HG03064 (cell line): ENCODE measurements around the gene TEX26.
"Not testable (repeated sequence)": the region's sequence is repeated elsewhere in the genome, so short reads cannot be mapped to it uniquely, and the experiment has no call there.

ENCODE experiments used
- ATAC-seq: cut with Tn5 transposase; IDR thresholded peaks from one replicate; pipeline ENCODE4 v1.9.1; 2021; ENCODE audit warnings: low read depth; ENCODE audit not compliant: unreplicated experiment

The TEX26 gene

GRCh38 chr13:30918662-30919405, 13.6 kb upstream of the TEX26 start:
- no peak for ATAC-seq

- ATAC-seq: no peak
Measured at GRCh38 chr13:30920162-30920909, 12.1 kb upstream of the TEX26 start.

GRCh38 chr13:30923418-30923817, 9.0 kb upstream of the TEX26 start:
- ATAC-seq: no peak

DNA sequence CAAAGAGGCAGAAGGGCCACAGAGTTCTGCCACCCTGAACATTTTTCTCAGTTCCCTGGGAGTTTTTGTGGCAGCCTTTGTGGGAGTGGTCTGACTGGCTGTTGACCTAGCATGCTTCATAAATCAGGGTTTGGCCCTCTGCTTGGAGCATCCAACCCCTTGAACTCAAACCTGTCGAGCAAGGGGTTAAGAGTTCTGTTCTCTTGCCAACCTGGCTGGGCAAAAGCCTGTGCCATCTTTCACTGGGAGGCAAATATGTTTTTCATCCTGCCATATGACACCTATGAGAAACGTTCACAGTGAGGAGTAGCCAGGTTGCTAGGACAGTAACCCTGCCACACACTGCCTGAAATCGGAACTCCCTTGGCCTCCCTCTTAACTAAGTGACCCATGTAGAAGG, 7.7 kb upstream of the TEX26 start:
- ATAC-seq: no peak

DNA sequence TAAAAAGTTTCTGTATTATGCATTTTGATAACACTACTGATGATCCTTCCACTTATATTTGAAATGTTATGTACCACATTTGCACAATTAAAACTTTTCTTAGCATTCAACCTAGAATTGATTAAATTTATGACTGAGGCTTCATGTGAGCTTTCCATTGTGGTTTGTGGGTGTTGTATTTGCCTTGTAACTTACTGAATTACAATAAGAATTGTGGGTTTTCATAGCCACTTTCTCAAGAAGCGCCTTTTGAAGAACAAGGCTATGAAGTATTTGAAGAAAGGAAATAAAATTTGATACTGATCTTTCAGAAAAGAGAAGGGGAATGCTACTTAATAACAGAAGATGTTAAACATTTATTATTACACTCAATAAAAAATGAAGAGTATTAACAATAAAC, 7.0 kb upstream of the TEX26 start:
- no peak for ATAC-seq

DNA sequence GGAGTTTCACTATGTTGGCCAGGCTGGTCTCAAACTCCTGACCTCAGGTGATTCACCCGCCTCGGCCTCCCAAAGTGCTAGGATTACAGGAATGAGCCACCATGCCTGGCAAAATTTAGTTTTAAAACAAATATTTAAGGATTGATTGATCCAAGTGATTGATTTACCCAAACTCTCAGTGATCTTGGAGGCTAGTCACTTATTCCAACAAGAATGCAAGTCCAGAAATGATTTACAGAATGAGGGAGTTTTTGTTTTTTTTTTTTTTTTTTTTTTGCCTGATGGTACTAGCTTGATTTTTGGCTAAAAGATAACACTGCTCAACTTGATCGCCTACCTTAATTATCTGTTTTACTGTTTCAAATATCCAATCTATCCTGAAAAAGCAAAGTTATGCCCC, 5.7 kb upstream of the TEX26 start:
- ATAC-seq: no peak

DNA sequence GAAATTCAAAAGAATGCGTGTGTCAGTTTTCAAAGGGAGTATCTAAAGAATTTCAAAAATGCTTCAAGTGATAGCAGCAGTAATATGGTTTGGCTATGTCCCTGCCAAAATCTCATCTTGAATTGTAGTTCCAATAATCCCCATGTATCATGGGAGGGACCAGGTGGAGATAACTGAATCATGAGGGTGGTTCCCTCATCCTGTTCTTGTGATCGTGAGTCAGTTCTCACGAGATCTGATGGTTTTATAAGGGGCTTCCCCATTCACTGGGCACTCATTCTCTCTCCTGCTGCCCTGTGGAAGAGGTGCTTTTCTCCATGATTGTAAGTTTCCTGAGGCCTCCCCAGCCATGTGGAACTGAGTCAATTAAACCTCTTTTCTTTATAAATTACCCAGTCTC, 5.3 kb upstream of the TEX26 start:
- not testable (repeated sequence) for ATAC-seq

GRCh38 chr13:30927595-30927994, 4.9 kb upstream of the TEX26 start:
- no peak for ATAC-seq

DNA sequence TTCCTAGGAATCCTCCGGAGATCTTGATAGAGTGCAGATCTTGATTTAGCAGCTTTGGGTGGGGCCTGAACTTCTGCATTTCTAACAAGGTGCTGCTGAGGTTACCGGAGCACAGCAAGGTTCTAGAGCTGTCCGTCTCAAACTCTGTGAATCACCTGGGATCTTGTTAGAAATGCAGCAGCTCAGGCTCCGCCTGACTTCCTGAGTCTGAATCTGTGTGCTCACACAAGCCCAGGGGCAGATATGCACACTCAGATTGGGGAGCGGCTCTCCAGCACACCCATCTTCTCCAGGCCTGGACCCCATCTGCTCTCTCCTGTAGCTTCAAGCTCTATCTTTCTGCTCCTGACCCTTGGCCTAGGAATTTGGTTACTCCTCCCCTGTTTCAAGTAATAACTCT, 3.5 kb upstream of the TEX26 start:
- ATAC-seq: no peak

DNA sequence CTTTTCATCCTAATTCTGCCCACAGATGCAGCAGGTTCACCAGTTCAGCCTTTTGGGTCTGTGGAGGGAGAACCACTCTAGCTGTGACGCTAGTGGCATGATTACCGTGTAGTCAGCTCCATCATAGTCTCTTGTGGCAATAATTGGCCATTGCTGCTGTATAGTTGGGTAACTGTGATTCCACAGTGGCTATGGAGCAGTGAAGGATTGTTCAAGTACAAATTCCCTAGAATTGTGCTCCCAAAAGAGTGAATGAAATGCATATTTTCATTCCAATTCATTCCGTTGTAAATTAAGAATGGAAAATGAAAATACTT, 856 bp downstream of the TEX26 start:
- ATAC-seq: no peak

DNA sequence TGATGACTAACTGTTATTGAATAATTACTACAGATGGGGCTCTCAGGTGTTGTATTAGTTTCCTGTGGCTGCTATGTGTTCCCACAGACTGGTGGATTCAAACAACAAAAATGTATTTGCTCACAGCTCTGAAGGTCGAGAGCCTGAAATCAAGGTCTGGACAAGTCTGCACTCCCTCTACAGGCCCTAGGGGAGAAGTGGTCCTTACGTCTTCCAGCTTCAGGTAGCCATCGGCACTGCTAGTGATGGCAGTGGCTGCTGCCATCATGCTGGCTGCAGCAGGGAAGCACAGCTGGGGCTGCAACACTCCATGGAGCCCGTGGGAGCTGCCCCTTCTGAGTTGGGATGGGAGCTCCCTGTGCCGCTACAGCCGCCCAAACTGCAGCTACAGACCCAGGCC, 1.9 kb downstream of the TEX26 start:
- ATAC-seq: no peak

DNA sequence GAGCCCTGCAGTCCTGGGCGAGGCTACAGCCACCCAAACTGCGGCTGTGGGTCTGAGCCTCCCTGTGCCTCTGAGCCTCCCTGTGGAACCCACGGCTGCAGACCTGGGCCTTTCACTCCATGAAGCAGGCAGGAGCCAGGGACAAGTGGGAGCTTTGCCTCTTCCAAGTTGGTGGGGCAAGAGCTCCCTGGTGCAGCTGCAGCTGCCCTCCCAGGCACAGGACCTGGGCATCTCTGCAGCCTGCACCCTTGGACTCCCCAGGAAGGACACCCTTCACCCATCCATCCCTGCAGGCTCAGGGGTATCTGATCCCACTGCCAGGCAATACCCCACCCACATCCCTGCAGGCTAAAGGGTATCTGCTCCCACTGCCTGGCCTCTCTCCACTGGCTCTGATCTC, 2.3 kb downstream of the TEX26 start:
- no peak for ATAC-seq

GRCh38 chr13:30936971-30937370, 4.5 kb downstream of the TEX26 start:
- no peak for ATAC-seq

- ATAC-seq: no peak
Measured at GRCh38 chr13:30943881-30944280, 11.4 kb downstream of the TEX26 start.

- ATAC-seq: no peak
Measured at GRCh38 chr13:30957258-30957943, 24.9 kb downstream of the TEX26 start.

GRCh38 chr13:30959678-30960077, 27.2 kb downstream of the TEX26 start:
- no peak for ATAC-seq

- no peak for ATAC-seq
Measured at GRCh38 chr13:30963791-30964190, 31.3 kb downstream of the TEX26 start.

DNA sequence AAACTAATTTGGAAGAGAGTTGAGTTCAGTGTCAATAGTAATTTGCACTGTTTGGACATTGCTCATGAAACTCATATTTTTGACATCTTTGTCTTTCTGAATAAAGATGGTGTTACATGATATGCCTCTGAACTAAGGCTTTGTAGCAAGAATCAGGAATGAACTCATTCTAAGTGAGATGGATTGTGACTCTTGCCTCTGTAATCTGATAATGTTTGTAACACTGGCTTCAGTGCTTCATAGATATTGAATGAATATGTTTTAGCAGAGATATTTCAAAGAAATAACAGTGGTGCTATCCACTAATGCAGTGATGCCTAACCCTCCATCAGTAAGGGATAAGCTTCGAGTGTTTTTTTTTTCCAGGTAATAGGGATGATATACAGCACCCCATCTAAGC, 32.9 kb downstream of the TEX26 start:
- no peak for ATAC-seq

- no peak for ATAC-seq
Measured at GRCh38 chr13:30966101-30966500, 33.6 kb downstream of the TEX26 start.

DNA sequence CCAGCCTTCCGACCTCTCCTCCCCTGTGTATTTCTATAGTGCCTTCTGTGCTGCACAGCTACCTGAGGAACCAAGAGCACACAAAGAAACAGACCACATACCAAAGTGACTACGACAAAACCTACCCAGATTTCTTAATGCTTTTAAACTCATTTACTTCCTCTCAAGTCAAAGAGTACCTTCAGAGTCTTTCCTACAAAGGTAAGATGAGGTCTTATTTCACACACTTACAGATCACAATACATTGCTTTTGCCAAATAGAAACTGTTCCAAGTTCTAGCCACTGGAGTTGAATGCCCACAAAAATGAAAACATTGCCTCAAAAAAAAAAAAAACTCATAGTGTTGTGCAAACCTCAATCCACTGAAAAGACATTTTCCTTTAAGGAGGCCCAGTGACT, 36.4 kb downstream of the TEX26 start:
- ATAC-seq: no peak

DNA sequence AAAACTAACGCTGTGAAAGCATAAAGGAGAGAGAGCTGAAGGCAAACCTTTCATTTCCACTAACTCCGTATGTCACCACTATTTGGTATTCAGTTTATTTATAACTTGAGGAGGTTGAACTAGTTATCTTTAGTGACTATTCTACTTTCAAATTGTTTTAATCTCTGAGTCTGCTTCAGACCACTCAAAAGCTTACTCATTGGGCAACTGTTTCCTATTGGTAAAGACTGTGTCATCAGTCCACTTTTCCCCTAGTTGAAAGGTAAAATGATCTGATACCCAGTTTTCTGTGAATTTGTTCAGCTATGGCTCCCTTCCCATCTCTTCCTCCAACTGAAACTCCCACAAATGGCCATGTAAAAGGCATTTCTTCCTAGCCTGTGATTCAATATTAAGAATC, 39.1 kb downstream of the TEX26 start:
- ATAC-seq: no peak

DNA sequence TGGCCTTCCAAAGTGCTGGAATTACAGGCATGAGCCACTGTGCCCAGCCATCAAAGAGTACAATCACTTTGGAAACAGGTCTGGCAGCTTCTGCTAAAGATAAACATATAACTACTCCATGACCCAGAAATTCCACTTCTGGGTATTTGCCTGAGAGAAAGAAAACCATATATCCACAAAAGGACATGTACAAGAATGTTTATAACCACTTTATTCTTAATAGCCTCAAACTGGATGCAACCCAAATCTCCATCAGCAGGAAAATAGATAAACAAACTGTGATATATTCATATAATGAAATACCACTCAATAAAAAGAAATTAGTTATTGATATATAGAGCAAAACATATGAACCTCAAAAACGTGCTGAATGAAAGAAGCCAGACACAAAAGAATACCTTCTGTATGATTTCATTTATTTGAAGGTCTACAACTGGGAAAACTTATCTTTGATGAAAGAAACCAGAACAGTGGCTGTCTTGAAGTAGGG, 40.5 kb downstream of the TEX26 start:
- ATAC-seq: no peak
